Cardiac septum (tissue), 1 donor: ENCODE measurements around the gene MICAL1. TPM values are rescaled to one million over a fixed set of nuclear protein-coding genes. Genes with fewer than 3 reads are reported as not detected.
"Not testable (repeated sequence)": the region's sequence is repeated elsewhere in the genome, so short reads cannot be mapped to it uniquely, and the experiment has no call there.

Source experiments
- DNase-seq: peaks from one replicate; pipeline ENCODE4 v3.0.0-alpha.2; 2020; ENCODE audit warnings: low spot score
- intact Hi-C: fragments of 100-400 bp; cut with DNase I; formaldehyde crosslinking; loops from one replicate; pipeline ENCODE4 v1.14.0; 2022
- total RNA-seq: library from RNA; stranded (reverse); fragmentation: NEBNext Ultra II Directional; extraction: Animal tissue kit (Norgen Biotek cat#: 25700); gene quantifications from one replicate; pipeline ENCODE4 v1.2.1, GENCODE V29; 2021
- donor health status: DM: no; HTN: no; CAD: no.

The MICAL1 gene
- total RNA-seq, 1 donor from 2014 or later: 7.7 TPM

GRCh38 chr6:109478222-109478805, 22.7 kb upstream of the MICAL1 start:
- intact Hi-C loops: no loop called here
- DNase-seq: no peak

GRCh38 chr6:109477725-109478124, 22.2 kb upstream of the MICAL1 start:
- intact Hi-C loops: no loop called here
- no peak for DNase-seq

GRCh38 chr6:109477184-109477583, 21.6 kb upstream of the MICAL1 start:
- intact Hi-C loops: no loop called here
- no peak for DNase-seq

GRCh38 chr6:109475625-109476024, 20.1 kb upstream of the MICAL1 start:
- DNase-seq: no peak
- intact Hi-C loops: no loop called here

- DNase-seq: no peak
- intact Hi-C loops: no loop called here
Measured at GRCh38 chr6:109474995-109475394, 19.4 kb upstream of the MICAL1 start.

- no peak for DNase-seq
- intact Hi-C loops: no loop called here
Measured at GRCh38 chr6:109473120-109473519, 17.5 kb upstream of the MICAL1 start.

GRCh38 chr6:109472132-109472995, 16.8 kb upstream of the MICAL1 start:
- intact Hi-C loops: no loop called here
- DNase-seq: no peak

- intact Hi-C loops: no loop called here
Measured at GRCh38 chr6:109471105-109471810, 15.7 kb upstream of the MICAL1 start.

GRCh38 chr6:109469591-109470189, 14.1 kb upstream of the MICAL1 start:
- no peak for DNase-seq
- intact Hi-C loops: no loop called here

More at GRCh38 chr6:109471105-109471810, 15.7 kb upstream of the MICAL1 start:
- no peak for DNase-seq

GRCh38 chr6:109467696-109468095, 12.1 kb upstream of the MICAL1 start:
- DNase-seq: no peak
- intact Hi-C loops: no loop called here

GRCh38 chr6:109466212-109466923, 10.8 kb upstream of the MICAL1 start:
- no peak for DNase-seq
- intact Hi-C loops: no loop called here

GRCh38 chr6:109465772-109466171, 10.2 kb upstream of the MICAL1 start:
- intact Hi-C loops: no loop called here
- no peak for DNase-seq

- intact Hi-C loops: no loop called here
Measured at GRCh38 chr6:109461733-109462526, 6.4 kb upstream of the MICAL1 start.

GRCh38 chr6:109461205-109461604, 5.6 kb upstream of the MICAL1 start:
- DNase-seq, intact Hi-C loops: not testable (repeated sequence)

More at GRCh38 chr6:109461733-109462526, 6.4 kb upstream of the MICAL1 start:
- DNase-seq: no peak

GRCh38 chr6:109460161-109460829, 4.7 kb upstream of the MICAL1 start:
- intact Hi-C loops: no loop called here
- DNase-seq: no peak

GRCh38 chr6:109458774-109459531, 3.4 kb upstream of the MICAL1 start:
- no peak for DNase-seq
- intact Hi-C loops: loop anchor here (5.0 kb wide), 1 partner anchor 77 kb away; the partner anchor contains the start of gene CD164

GRCh38 chr6:109457562-109457996, 2.0 kb upstream of the MICAL1 start:
- intact Hi-C loops: loop anchor here (5.0 kb wide), 1 partner anchor 75 kb away; the partner anchor contains the start of gene CD164
- no peak for DNase-seq
